HG03565 (cell line): ENCODE results near the gene OR2B2.
A peak's percentile ranks its signal among the peaks of the same experiment; 100 is the strongest.

Experiments
- ATAC-seq: cut with Tn5 transposase; IDR thresholded peaks from one replicate; pipeline ENCODE4 v1.9.1; 2021; ENCODE audit warnings: mild to moderate bottlenecking, moderate library complexity; ENCODE audit not compliant: unreplicated experiment

OR2B2 gene

GRCh38 chr6:27867945-27868300 is 44.3 kb downstream of the OR2B2 start:
- no peak for ATAC-seq

GRCh38 chr6:27867051-27867944 is 44.9 kb downstream of the OR2B2 start:
- ATAC-seq = no peak

- ATAC-seq = no peak
Observed at GRCh38 chr6:27866357-27867050, 45.7 kb downstream of the OR2B2 start.

- ATAC-seq = no peak
Observed at GRCh38 chr6:27865850-27866356, 46.3 kb downstream of the OR2B2 start.

GRCh38 chr6:27864906-27865849 is 47.0 kb downstream of the OR2B2 start:
- peak; percentile 55 for ATAC-seq

- no peak for ATAC-seq
Observed at GRCh38 chr6:27863962-27864905, 48.0 kb downstream of the OR2B2 start.

GRCh38 chr6:27862396-27863066 is 49.7 kb downstream of the OR2B2 start:
- ATAC-seq = no peak

GRCh38 chr6:27861861-27862260 is 50.3 kb downstream of the OR2B2 start:
- ATAC-seq = no peak

GRCh38 chr6:27861276-27861840 is 50.8 kb downstream of the OR2B2 start:
- no peak for ATAC-seq
